K562 (cell line): ENCODE results near the gene PTTG1IP. TPM values are rescaled to one million over a fixed set of nuclear protein-coding genes. Genes with fewer than 3 reads are reported as not detected.
A peak's percentile ranks its signal among the peaks of the same experiment; 100 is the strongest.

Experiments
- HDAC1 ChIP-seq, 2 experiments: fragments of 450-650 bp; IDR thresholded peaks; 2 replicates each; pipeline ENCODE4 v1.6.1; 2016 to 2017; ENCODE audit warnings: inconsistent platforms in 1 of 2, mild to moderate bottlenecking in 1 of 2, moderate library complexity in 1 of 2
- HEY1 ChIP-seq: fragments of 250-450 bp; sonication (Bioruptor Pico); IDR thresholded peaks from 2 replicates; pipeline ENCODE4 v1.5.0; 2020; ENCODE audit warnings: mild to moderate bottlenecking, moderate library complexity, borderline replicate concordance
- NR3C1 ChIP-seq: sonication (generic); formaldehyde crosslinking; IDR thresholded peaks from 2 replicates; pipeline ENCODE4 v1.8.1; 2022; ENCODE audit warnings: missing genetic modification reagents
- RFX5 ChIP-seq: IDR thresholded peaks from 2 replicates; pipeline ENCODE4 v1.6.1; 2011; ENCODE audit warnings: low read depth, mild to moderate bottlenecking, improper control_type of control experiment, low read length
- SNAPC5 ChIP-seq: fragments of 250-450 bp; sonication (Bioruptor Pico); IDR thresholded peaks from 2 replicates; pipeline ENCODE4 v1.8.0; 2021; ENCODE audit warnings: moderate library complexity, mild to moderate bottlenecking, inconsistent platforms
- TRIM25 ChIP-seq: fragments of 450-650 bp; IDR thresholded peaks from 2 replicates; pipeline ENCODE4 v1.7.0; 2016; ENCODE audit warnings: borderline replicate concordance
- ZBTB17 ChIP-seq: fragments of 450-650 bp; formaldehyde crosslinking; IDR thresholded peaks from 2 replicates; pipeline ENCODE4 v1.4.0; 2020; ENCODE audit warnings: mild to moderate bottlenecking
- ZBTB49 ChIP-seq: sonication (generic); formaldehyde crosslinking; IDR thresholded peaks from 2 replicates; pipeline ENCODE4 v1.8.0; 2022; ENCODE audit warnings: missing genetic modification reagents, mild to moderate bottlenecking, borderline replicate concordance
- ZNF239 ChIP-seq: fragments of 250-450 bp; sonication (Bioruptor Pico); IDR thresholded peaks from 2 replicates; pipeline ENCODE4 v1.4.0; 2020; ENCODE audit warnings: mild to moderate bottlenecking
- ZNF518B ChIP-seq: fragments of 250-450 bp; sonication (Bioruptor Pico); IDR thresholded peaks from 2 replicates; pipeline ENCODE4 v1.5.0; 2021; ENCODE audit warnings: mild to moderate bottlenecking, moderate library complexity
- ZNF740 ChIP-seq, 3 experiments: fragments of 200-800 bp in 1 of 3; sonication (Bioruptor generic) in 1 of 3; sonication (generic) in 1 of 3; formaldehyde crosslinking in 1 of 3; IDR thresholded peaks; 2 replicates each; pipeline versions ENCODE4 v1.6.1 to v1.8.0; 2016 to 2022; ENCODE audit warnings: mild to moderate bottlenecking in 2 of 3, missing compliant biosample characterization in 2 of 3, missing genetic modification characterization in 2 of 3, missing genetic modification reagents in 1 of 3
- polyA plus RNA-seq, 8 experiments: library from polyadenylated mRNA; depleted of rRNA in 4 of 8; stranded (reverse) in 5 of 8; unstranded in 3 of 8; fragments of >200 nt; fragmentation: Nextera tagmentation in 2 of 8; fragmentation: Illumina TruSeq in 1 of 8; extraction: Ambion mirVana in 2 of 8; extraction: Trizol in 1 of 8; gene quantifications; 2 replicates each; pipeline versions ENCODE4 v1.2.1 to v1.2.3, GENCODE V29; 2011 to 2014; ENCODE audit warnings: inconsistent platforms in 1 of 8, missing spikeins in 1 of 8
- total RNA-seq, 7 experiments: library from RNA; depleted of rRNA in 6 of 7; stranded (reverse); fragments of >200 nt in 6 of 7; fragmentation: Illumina TruSeq in 2 of 7; extraction: Trizol in 2 of 7; gene quantifications; 2 replicates each; pipeline versions ENCODE4 v1.2.1 to v1.2.3, GENCODE V29; 2011 to 2021; ENCODE audit warnings: low replicate concordance in 1 of 7

The PTTG1IP gene
- total and polyA plus RNA-seq, 9 of the 15 experiments (the other 6 are each of a cell fraction or from before 2014, with no cell fraction given): 5.0 to 99.3 (median 82.4) TPM

- no peak for TF ChIP-seq ZBTB49 (CRISPR knock-in tag)
- TF ChIP-seq ZNF518B (CRISPR knock-in tag): no peak
- TF ChIP-seq SNAPC5 (CRISPR knock-in tag): no peak
- peak; percentile 91 for TF ChIP-seq ZBTB17 (CRISPR knock-in tag)
- TF ChIP-seq RFX5: no peak
- TF ChIP-seq ZNF239: no peak; the same call in 1 of the 2 replicates
- peak in 1 of 2 experiments; percentile 81; a peak in 2 of 4 replicates for TF ChIP-seq HDAC1 (IDR thresholded peaks at IDR 0.05)
- no peak for TF ChIP-seq TRIM25
- TF ChIP-seq HEY1 (CRISPR knock-in tag): 0 out of 2 replicates have a peak, but pooled peaks have one; percentile 37
- TF ChIP-seq NR3C1 (CRISPR knock-in tag): no peak
- 0 out of 2 replicates have a peak, but pooled peaks have one; percentile 12 for TF ChIP-seq ZNF740 (CRISPR knock-in tag; IDR thresholded peaks at IDR 0.05)
- 0 out of 4 replicates have a peak, but pooled peaks of 1 of the 2 experiments have one; percentile 32 for TF ChIP-seq ZNF740 (tag; IDR thresholded peaks at IDR 0.05)
These were observed 18.6 kb downstream of the PTTG1IP start (continued) for GRCh38 chr21:44854664-44855446.
